Stimulated activated CD4-positive, alpha-beta T cell treated with anti-CD3 and anti-CD28 coated beads, Interleukin-15, amount 100 ng/mL, for 1 hour (primary cell): ENCODE results near the gene ECSIT.

Experiments used
- DNase-seq, 2 donors: peaks; one replicate each; pipeline ENCODE4 v3.0.0-alpha.2; 2020; ENCODE audit warnings: low read depth in 1 of 2, low spot score in 1 of 2

The ECSIT gene

GRCh38 chr19:11551603-11552235, 22.8 kb upstream of the ECSIT start:
- no peak for DNase-seq

DNA sequence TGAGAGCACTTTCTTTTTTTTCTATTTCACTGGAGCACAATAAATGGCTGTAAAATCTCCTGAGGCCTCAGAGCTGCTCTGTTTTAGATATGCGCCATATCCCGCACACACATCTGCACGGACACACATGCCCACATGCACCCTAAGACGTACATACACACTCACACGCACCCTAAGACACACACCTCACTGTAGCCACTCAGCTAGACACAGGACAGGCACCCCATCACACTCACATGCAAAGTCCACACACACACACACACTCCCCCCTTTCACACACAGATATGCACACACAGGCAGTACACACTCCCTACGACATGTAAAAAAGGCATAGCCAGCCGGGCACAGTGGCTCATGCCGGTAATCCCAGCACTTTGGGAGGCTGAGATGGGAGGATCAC, 21.3 kb upstream of the ECSIT start:
- no peak for DNase-seq

- no peak for DNase-seq
These were observed 20.5 kb upstream of the ECSIT start for GRCh38 chr19:11549386-11549953.

- DNase-seq, result no peak
These were observed 19.2 kb upstream of the ECSIT start for GRCh38 chr19:11547929-11548700.

- DNase-seq, result no peak
These were observed 12.3 kb upstream of the ECSIT start for GRCh38 chr19:11541238-11541637.

GRCh38 chr19:11540645-11541044, 11.7 kb upstream of the ECSIT start:
- DNase-seq, result no peak

DNA sequence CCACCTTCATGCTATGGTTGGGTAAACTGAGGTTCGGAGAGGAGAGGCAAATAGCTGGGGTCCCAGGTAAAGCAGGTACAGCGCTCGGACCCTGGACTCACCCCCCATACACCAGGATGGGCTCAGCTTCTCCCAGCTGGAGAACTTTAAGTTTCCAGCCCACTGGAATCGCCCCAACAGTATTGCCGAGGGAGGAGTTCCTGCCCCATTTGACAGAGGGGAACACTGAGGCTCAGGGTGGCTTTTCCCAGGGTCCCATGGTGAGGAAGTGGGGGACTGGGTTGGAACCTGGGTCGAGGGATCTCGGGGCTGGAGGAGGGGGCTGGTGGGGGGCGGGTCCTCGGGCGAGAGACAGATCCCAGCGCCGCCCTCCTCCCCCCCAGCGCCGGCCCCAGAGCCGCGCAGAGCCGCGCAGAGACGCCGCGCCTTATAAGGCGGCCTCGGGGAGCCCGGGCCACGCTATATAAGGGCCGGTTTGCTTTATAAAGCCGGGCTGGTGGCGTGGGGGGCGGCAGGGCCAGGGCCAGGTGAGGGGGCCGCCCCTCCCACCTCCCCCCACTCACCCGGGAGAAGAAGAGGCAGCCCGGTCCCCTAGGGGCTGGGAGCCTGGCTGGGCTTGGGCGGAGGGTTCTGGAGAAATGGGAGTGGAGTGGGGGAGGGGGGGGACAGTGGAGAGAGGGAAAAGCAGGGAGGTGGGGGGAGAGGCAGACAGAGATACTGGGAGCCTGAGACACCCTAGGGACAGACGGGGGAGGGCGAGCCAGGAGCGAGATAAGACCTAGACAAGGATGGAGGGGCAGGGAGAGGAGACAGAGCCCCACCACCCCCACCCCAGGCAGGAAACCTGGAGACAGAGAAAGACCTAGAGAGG, 10.8 kb upstream of the ECSIT start:
- no peak for DNase-seq

DNA sequence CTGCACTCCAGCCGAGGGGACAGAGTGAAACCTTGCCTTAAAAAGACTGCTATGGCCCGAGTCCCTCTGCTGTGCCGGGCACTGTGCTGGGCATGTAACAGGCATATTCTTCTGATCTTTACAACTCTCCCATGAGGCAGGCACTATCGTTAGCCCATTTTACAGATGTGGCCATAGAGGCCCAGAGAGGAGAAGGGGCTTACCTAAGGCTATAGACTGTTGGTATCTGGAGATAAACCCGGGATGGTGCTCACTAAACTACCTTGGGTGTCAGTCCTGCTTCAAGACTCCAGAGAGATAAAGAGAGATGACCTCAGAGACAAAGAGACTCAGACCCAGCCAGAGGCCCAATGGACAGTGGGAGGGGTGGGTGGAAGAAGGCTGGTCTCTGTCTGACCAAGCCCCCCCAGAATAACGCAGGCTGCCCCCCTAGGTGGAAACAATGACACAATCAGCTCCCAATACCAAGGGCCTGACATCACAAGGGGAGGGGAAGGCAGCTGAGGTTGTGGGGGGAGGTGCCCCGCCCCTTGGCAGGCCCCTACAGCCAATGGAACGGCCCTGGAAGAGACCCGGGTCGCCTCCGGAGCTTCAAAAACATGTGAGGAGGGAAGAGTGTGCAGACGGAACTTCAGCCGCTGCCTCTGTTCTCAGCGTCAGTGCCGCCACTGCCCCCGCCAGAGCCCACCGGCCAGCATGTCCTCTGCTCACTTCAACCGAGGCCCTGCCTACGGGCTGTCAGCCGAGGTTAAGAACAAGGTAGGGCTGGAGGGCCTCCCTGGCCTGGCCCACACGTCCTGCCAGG, 9.5 kb upstream of the ECSIT start, which contains the start of gene CNN1:
Gene CNN1 (plus strand): TSS at position 620 of the 805 bp plus-strand sequence. CDS start 77 bp downstream, at position 697.
- no peak for DNase-seq

DNA sequence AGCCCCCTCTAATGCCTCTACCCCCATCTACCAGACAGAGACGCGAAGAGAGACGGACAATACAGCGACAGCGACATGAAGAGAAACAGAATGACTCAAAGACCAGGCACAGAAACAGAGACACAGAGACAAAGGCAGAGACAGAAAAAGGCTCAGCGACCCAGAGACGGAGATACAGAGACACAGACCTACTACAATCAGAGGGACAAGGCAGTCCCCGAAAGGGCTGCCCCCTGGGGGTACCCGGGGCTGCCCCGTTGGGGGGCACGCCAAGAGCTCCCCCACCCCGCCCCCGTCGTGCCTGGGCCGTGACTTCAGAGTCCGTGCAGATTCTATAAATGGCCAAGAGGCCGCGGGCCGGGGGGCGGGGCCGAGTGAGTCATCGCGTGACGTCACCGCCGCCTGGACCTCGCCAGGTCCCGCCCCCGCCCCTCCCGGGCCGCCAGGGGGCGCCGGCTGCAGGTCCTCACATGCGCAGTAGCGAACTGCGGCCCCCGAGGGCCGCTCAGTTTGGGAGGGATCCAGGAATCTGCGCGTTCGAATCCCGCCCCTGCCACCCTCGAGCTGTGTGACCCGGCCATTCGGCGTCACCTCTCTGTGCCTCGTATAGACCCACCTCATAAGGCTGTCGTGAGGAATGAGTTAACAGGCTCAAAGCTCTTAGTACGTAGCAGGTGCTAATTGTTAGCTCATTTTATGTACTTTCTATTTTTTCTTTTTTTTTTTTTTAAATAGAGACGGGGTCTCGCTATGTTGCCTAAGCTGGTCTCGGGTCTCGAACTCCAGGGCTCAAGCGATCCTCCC, 7.1 kb upstream of the ECSIT start:
- peak; percentile 74 to 82 for DNase-seq

GRCh38 chr19:11534948-11535347, 6.0 kb upstream of the ECSIT start:
- no peak for DNase-seq

DNA sequence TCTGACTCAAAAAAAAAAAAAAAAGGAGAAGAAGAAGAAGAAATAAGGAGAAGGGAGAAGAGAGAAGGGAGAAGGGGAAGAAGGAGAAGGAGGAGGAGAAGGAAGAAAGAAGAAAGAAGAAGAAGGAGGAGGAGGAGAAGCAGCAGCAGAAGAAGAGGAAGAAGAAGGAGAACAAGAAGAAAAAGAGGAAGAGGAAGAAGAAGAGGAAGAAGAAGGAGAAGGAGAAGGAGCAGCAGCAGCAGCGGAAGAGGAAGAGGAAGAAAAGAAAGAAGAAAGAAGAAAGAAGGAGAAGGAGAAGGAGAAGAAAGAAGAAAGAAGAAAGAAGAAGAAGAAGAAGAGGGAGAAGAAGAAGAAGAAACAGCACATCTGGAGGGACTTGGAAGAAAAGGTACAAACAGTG, 5.6 kb upstream of the ECSIT start:
- DNase-seq, result no peak

- no peak for DNase-seq
These were observed 1.5 kb upstream of the ECSIT start for GRCh38 chr19:11530432-11530831.

DNA sequence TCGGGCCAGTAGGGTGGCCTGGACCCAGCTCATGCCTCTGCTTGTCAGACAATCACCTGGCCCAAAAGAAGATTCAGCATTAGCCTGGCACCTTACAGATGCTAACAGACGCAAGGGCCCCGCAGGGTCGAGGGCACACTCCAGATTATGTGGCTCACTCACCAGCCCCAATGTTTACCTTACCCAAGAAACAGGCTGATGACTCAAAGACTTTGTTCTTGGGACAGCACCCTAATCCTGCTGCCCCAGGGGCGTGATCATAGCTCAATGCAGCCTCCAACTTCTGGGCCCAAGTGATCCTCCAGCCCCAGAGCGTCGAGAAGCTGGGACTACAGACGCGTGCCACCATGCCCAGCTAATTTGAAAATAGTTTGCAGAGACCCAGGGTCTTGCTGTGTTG, 9.8 kb downstream of the ECSIT start:
- no peak for DNase-seq

DNA sequence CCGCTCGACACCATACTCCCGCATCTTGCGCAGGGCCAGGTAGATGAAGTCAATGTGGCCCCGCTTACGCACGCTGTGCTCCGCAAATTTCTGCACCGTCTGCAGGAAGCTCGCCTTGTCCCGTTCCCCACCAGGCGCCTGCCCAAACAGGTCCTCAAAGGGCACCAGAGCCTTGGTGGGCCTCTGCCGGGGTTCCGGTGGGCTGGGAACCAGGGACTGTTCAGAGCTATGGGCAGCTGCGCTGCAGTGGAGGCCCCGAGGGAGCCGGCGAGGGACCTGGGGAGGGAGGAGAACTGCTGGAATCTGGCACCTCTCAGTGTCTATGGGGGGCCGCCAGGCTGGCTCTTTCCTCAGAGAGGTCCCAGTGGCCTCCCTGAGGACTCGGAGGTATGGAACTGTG, 15.0 kb downstream of the ECSIT start:
- DNase-seq, result no peak

DNA sequence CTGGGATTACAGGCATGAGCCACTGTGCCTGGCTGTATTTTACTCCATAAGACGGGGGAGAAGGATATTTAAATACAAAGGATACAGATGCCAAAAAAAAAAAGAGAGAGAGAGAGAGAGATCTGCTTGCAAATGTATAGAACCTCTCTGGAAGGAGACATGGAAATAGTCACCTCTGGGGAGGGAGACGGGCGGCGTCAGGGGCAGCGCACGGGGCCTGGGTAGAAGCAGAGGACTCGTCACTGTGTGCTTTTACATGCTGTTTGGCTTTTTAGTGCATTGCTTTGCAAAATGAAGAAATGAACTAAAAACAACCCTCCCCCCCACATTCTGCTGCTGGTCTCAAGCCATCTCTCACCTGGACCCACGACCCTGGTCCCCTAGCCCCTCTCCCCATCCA, 18.5 kb downstream of the ECSIT start:
- no peak for DNase-seq

DNA sequence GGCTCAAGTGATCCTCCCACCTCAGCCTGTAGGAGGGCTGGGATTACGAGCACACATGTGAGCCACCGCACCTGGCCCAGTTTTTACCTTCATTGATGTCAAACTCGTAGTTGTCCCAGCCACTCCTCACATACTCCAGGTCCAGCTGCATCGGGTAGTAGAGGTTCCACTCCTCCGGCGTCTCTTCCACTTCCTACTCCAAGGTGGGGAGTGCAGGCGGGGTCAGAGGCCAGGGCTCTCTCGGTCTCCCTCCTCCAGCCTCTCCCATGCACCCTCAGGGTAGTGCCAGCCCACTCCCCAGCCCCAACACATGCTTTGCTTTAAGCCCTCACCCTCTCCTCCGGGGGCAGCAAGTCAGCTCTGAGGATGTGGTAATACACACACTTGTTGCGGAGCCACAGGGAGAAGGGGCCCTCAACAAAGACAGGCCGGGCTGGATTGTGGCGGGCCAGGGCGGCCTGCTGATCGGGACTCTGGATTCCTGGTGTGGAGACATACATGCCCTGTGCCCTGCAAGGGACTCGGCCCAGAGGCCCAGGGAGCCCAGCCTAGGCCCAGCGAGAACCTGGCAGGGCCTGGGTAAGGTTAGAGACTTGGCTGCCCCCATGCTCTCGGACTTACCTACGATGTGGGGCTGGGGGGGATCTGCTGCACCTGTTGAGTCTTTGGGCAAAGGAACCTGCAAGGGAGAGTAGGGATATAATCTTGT, 21.4 kb downstream of the ECSIT start:
- DNase-seq, result no peak

- DNase-seq, result no peak
These were observed 22.0 kb downstream of the ECSIT start for GRCh38 chr19:11506967-11507366.

GRCh38 chr19:11506101-11506555, 22.8 kb downstream of the ECSIT start:
- DNase-seq, result no peak

- DNase-seq, result peak; percentile 90 to 91
These were observed 23.3 kb downstream of the ECSIT start, which contains the start of gene ZNF653 for GRCh38 chr19:11505504-11506100. ZNF653 (minus strand) TSS chr19:11505839; CDS start chr19:11505786, 53 bp downstream.
